Measurements from ENCODE around the gene CLNK.
"Not testable (repeated sequence)": the region's sequence is repeated elsewhere in the genome, so short reads cannot be mapped to it uniquely, and the experiment has no call there.

CLNK gene

DNA sequence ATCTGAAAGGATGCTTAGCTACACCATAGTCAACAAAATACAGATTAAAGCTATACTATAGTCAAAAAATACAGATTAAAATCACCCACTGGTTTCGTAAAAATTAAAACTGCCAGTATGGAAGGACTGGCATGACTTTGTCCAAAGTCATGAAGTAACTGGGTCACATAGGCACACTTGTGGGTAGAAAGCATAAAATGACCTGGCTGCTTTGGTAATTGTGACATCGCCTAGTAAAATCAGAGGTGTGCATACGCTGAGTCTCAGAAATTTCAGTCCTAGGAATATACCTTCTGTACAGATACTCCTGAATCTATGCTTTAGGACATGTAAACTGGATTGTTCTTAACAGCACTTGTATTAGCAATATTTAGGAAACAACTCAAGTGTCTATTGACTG lies 28.1 kb downstream of the CLNK start:
- no peak for DNase-seq

- no peak for DNase-seq
Observed at GRCh38 chr4:10655968-10656367, 28.6 kb downstream of the CLNK start.

- no peak for DNase-seq
Observed at GRCh38 chr4:10648479-10648878, 36.1 kb downstream of the CLNK start.

GRCh38 chr4:10647846-10648245 lies 36.7 kb downstream of the CLNK start:
- no peak for DNase-seq

- no peak for DNase-seq
Observed at GRCh38 chr4:10643600-10644425, 40.8 kb downstream of the CLNK start.

DNA sequence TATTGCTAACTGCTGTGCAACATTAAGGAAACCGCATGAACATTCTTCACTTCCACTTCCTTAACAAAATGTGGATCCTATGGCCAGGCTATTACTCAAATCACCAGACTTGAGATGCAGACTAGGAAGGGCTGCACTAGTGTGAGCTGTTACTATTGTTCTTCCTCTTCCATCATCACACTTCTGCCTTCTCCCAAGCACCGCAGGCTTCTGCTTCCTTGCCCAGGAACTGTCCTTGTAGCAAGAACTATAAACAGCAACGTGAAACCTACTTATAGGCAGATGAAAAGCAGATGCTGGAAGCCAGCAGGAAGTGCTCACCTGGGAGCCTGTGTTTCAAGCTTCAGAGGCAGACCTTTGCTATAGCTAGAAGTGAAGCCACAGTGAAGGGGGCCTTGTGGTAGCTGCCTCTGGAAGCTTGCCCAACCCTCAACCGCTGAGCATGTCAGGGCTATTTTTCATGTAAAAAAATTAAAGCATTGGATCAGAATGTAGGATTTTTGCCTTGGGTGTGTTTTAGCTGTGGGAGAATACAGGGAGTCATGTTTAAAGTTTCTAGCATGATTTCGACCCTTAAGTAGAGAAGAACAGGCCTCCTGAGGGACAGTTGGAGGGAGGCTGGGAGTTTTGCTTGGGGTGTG lies 43.9 kb downstream of the CLNK start:
- DNase-seq = no peak

DNA sequence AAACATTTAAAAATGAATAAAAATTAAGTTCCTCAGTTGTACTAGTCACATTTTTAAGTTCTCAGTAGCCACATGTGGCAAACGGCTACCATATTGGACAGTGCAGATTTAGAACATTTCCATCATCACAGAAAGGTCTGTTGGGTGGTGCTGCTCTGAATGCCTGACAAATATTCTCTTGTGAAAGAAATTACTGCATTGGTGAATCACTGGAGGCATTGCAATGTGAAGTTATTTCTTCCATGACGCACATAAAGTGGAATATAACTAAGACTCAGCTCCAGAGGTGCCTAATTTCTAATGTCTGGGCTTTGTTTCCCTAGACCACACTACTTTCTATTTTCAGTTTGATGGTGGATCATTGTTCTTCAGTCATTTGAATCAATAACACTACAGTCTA lies 44.9 kb downstream of the CLNK start:
- DNase-seq = no peak

GRCh38 chr4:10639100-10639499 lies 45.5 kb downstream of the CLNK start:
- no peak for DNase-seq

GRCh38 chr4:10635091-10635490 lies 49.5 kb downstream of the CLNK start:
- no peak for DNase-seq

DNA sequence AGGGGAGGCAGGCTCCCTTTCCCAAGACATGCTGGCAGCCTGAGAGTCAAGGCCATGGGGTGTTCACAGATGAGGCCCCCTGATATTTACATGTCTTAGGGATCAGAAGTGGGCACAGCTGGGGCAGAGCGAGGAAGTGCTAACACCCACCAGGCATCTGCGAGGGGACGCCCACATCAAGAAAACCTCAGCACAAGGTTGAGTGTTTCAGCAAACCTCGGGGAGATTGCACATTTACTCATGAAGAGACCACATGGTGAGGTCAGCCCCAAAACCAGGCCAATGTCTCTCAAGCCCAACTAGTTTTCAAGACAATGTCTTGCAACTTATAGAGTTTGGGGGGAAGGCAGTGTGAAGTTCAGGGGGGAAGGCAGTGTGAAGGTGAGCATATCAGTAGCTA lies 55.2 kb downstream of the CLNK start:
- no peak for DNase-seq

- peak; percentile 53 for DNase-seq
Observed at GRCh38 chr4:10625131-10625530, 59.4 kb downstream of the CLNK start.

DNA sequence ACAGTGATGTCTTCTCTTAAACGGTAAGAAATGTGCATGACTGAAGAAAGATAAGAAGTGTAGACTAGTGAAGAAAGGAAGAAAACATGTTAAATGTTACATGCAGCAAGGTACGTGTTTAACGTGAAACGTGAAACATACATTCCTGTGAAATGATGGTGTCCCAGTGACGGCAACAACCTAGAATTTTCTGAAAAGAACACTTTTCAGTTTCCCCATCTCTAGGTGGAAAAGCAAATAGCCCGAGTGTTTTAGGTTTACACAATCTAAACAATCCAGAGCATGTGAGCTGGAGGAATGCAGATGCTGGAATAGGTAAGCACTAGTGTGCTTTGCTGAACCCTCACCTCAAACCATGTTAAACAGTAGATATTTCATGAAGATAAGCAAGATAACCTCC lies 60.7 kb downstream of the CLNK start:
- DNase-seq = no peak

DNA sequence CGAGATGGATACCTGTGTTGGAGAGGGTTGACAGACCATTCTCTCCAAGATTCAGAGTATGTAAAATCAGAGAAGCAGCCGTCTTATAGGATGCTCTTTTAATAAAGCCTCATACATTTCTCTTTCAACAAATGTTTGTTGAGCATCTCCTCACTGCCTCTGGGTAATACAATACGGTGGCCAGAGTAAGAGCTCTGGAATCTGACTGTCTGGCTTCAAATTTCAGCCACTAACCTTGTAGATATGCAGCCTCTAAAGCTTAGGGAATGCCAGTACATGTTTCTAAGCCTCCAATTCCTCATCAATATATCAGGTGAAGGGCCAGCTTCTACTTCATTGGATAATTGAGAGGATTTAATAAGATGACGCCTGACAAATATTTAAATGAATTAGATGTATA lies 61.3 kb downstream of the CLNK start:
- DNase-seq = no peak

GRCh38 chr4:10622728-10623127 lies 61.8 kb downstream of the CLNK start:
- DNase-seq = peak; percentile 20

- DNase-seq = peak; percentile 23
Observed at GRCh38 chr4:10620935-10621488, 63.6 kb downstream of the CLNK start.

GRCh38 chr4:10619855-10620254 lies 64.7 kb downstream of the CLNK start:
- no peak for DNase-seq

DNA sequence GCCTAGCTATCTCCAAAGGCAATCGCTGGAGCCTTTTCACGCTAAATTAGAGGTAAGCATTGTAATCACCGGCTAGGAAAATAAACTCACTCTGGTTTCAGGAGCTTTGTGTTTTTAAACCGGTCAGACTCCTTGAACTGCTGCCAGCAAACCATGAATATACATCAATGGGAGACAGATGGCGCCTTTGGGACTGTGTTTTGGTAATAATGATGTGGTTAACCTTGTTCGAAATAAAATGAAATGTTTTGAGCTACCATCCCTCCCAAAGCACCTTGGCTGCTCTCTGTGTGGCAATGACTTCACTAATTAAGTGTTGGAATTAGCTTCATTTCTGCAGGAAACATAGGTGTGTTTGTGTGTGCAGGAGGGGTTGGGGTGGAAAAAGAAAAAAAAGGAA lies 65.3 kb downstream of the CLNK start:
- peak; percentile 99 for DNase-seq

DNA sequence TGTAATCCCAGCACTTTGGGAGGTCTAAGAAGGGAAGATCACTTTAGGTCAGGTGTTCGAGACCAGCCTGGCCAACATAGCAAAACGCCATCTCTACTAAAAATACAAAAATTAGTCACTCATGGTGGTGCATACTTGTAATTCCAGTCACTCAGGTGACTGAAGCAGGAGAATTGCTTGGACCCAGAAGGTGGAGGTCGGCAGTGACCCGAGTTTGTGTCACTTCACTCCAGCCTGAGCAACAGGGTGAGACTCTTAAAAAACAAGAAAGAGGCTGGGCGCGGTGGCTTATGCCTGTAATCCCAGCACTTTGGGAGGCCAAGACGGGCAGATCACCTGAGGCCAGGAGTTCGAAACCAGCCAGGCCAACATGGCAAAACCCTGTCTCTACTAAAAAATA lies 69.6 kb downstream of the CLNK start:
- DNase-seq = not testable (repeated sequence)

GRCh38 chr4:10613926-10614478 lies 70.6 kb downstream of the CLNK start:
- DNase-seq = no peak

DNA sequence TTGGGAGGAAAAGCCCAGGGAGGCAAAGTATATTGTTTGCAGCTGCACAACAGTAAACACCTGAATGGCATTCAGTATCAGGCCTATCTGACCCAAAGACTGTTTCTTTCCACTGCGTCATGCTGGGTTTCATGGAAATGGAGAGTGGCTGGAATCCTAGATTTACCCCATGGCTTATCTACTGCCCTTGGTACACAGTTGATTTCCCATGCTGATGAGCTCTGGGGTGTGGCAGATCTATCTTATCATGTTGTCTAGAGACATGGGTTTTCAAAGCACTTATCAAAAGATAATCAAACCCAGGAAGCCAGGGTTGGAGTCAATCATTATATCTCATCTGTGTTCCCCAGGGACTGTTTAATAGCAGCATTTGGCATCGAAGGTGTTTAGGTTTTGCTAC lies 72.1 kb downstream of the CLNK start:
- DNase-seq = no peak

- DNase-seq = no peak
Observed at GRCh38 chr4:10611673-10612072, 72.9 kb downstream of the CLNK start.

DNA sequence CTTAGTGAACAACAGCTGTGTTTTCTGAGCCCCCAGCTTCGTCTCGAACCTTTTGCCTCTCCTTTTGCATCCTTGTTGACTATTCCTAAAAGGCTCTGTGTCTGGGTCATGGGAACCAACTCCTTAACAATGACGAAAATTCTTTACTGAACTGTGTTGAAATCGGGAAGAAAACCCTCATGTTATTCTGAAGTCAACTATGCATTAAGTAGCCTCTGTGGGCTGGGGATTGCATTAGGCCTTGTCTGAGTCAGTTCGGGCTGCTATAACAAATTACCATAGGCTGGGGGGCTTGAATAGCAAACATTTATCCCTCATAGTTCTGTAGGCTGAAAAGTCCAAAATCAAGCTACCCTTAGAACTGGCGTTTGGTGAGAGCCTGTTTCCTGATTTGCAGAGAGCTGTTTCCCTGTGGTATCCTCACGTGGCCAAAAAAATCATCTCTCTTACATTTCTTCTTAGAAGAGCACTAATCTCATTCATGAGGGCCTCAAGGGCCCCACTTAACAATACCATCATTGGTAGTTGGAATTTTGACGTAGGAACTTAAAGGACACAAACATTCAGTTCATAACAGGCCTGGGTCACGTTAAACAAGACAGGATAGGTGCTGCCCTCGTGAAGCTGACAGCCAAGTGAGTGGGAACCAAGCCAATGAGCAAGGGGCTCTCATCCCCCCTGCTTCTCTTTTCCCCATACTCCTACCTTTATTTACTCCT lies 75.9 kb downstream of the CLNK start:
- no peak for DNase-seq

GRCh38 chr4:10607206-10607605 lies 77.4 kb downstream of the CLNK start:
- no peak for DNase-seq
